Measurements from ENCODE around the gene HCN4.

DNA sequence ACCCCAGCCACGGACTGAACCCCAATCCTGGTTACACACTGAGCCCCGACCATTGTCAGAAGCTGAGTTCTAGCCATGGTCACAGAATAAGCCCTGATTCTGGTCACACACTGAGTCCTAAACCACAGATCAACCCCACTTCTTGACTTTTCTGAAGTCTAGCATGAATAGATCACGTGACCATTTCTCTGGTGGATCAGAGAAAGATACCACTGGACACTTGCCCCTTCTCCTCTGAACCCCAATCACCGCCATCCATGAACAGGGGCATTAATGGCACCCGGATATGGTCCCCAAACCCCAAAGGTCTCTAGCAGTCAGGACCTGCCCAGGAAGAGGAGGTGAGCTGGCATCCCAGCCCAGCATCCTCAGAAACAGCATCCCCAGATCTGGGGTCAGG, 9.1 kb downstream of the HCN4 start:
- TF ChIP-seq EZH2phosphoT487 (IDR thresholded peaks at IDR 0.05) = no peak
- TF ChIP-seq CTCF (IDR thresholded peaks at IDR 0.05) = no peak

Data from neural progenitor cell (in vitro differentiated cells).